Measurements from ENCODE around the gene PINLYP. TPM values are rescaled to one million over a fixed set of nuclear protein-coding genes. Genes with fewer than 3 reads are reported as not detected.
A peak's percentile ranks its signal among the peaks of the same experiment; 100 is the strongest.
"Not testable (repeated sequence)": the region's sequence is repeated elsewhere in the genome, so short reads cannot be mapped to it uniquely, and the experiment has no call there.

PINLYP gene
- total RNA-seq = 13.3 TPM

GRCh38 chr19:43575156-43575950, at the start of gene PINLYP, which contains the start of gene XRCC1:
PINLYP (plus strand) TSS chr19:43575801; CDS start chr19:43577192, 1,391 bp downstream.
XRCC1 (minus strand) TSS chr19:43575527; CDS start chr19:43575458, 69 bp downstream.
- DNase-seq = peak; percentile 96

GRCh38 chr19:43525836-43526771, 49.5 kb upstream of the PINLYP start:
- DNase-seq = no peak

- DNase-seq = peak; percentile 77
Observed at GRCh38 chr19:43526884-43527859, 48.4 kb upstream of the PINLYP start, which contains the start of gene ETHE1. ETHE1 (minus strand) TSS chr19:43527201; CDS start chr19:43527177, 24 bp downstream.

GRCh38 chr19:43527860-43528622, 47.6 kb upstream of the PINLYP start:
- no peak for DNase-seq

- no peak for DNase-seq
Observed at GRCh38 chr19:43532571-43532961, 43.0 kb upstream of the PINLYP start.

GRCh38 chr19:43532962-43533545, 42.5 kb upstream of the PINLYP start, which contains the start of gene ZNF575:
ZNF575 (plus strand) TSS chr19:43533188; CDS start chr19:43534423, 1,235 bp downstream.
- peak; percentile 93 for DNase-seq

- peak; percentile 94 for DNase-seq
Observed at GRCh38 chr19:43533546-43534304, 41.9 kb upstream of the PINLYP start.

- no peak for DNase-seq
Observed at GRCh38 chr19:43534305-43534815, 41.2 kb upstream of the PINLYP start.

GRCh38 chr19:43534816-43535761, 40.5 kb upstream of the PINLYP start:
- peak; percentile 32 for DNase-seq

- no peak for DNase-seq
Observed at GRCh38 chr19:43538922-43539321, 36.7 kb upstream of the PINLYP start.

GRCh38 chr19:43540381-43540780, 35.2 kb upstream of the PINLYP start:
- no peak for DNase-seq

- DNase-seq = no peak
Observed at GRCh38 chr19:43541920-43542650, 33.5 kb upstream of the PINLYP start.

GRCh38 chr19:43544077-43544476, 31.5 kb upstream of the PINLYP start:
- no peak for DNase-seq

GRCh38 chr19:43545276-43545675, 30.3 kb upstream of the PINLYP start:
- no peak for DNase-seq

GRCh38 chr19:43545981-43546380, 29.6 kb upstream of the PINLYP start:
- DNase-seq = no peak

GRCh38 chr19:43546581-43546980, 29.0 kb upstream of the PINLYP start:
- DNase-seq = no peak

- not testable (repeated sequence) for DNase-seq
Observed at GRCh38 chr19:43547926-43548325, 27.7 kb upstream of the PINLYP start.
